Measurements from ENCODE around the gene GPER1.

GRCh38 chr7:1058821-1059199 lies 29.1 kb upstream of the GPER1 start:
- TF ChIP-seq ARNT (IDR thresholded peaks at IDR 0.05) = no peak
- no peak for TF ChIP-seq TARDBP (IDR thresholded peaks at IDR 0.05)
- TF ChIP-seq L3MBTL2 (conservative IDR thresholded peaks at IDR 0.05) = no peak
- no peak for TF ChIP-seq SP1 (IDR thresholded peaks at IDR 0.05)
- TF ChIP-seq BHLHE40 (IDR thresholded peaks at IDR 0.05; ENCODE audit: borderline replicate concordance) = no peak
- TF ChIP-seq ELF4 (IDR thresholded peaks at IDR 0.05) = no peak
- no peak for TF ChIP-seq SUZ12 (IDR thresholded peaks at IDR 0.05)
- no peak for TF ChIP-seq ZNF384 (IDR thresholded peaks at IDR 0.05)
- no peak for TF ChIP-seq NFRKB (IDR thresholded peaks at IDR 0.05)
